HFF-Myc (cell line): Measurements from ENCODE around the gene WFDC1.

Experiments used
- DNase-seq: peaks from one replicate; pipeline ENCODE4 v3.0.0-alpha.2; 2011; ENCODE audit warnings: low read depth; ENCODE audit errors: extremely low read depth
- H3K4me3 ChIP-seq: replicated peaks from 2 replicates; pipeline ENCODE4 v1.5.1; 2011; ENCODE audit warnings: low read depth, mild to moderate bottlenecking, control low read depth, low read length
- TF ChIP-seq, protein P1 (sequence below): IDR thresholded peaks from 2 replicates; pipeline ENCODE4 v1.5.1; 2012; ENCODE audit warnings: mild to moderate bottlenecking, low read depth, low read length, control low read depth; ENCODE audit errors: missing control alignments

WFDC1 gene

DNA sequence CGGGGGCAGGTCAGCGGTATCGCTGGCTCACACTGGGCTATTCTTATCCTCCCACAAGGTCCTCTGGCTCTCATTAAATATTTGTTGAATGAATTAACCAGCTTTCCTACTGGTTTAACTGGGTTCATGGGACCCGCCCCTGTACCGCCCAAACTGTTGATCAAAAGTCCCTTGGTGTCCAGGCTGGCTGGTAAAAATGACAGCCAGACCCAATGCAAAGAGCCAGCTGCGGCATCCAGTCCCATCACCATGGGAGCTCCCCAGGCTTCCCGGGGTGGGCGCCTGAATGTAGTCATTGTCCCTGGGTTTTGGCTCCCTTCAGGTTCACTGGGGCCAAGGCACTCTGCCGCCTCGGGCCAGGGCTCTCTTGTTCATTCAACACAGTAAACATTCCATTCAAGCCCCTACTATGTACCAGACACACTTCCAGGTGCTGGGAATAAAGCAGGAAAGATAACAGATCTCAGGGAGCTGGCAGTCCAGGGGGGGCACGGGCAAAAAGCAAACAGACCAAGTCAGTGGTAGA, 62.0 kb downstream of the WFDC1 start:
- no peak for DNase-seq
- TF ChIP-seq, protein P1, sequence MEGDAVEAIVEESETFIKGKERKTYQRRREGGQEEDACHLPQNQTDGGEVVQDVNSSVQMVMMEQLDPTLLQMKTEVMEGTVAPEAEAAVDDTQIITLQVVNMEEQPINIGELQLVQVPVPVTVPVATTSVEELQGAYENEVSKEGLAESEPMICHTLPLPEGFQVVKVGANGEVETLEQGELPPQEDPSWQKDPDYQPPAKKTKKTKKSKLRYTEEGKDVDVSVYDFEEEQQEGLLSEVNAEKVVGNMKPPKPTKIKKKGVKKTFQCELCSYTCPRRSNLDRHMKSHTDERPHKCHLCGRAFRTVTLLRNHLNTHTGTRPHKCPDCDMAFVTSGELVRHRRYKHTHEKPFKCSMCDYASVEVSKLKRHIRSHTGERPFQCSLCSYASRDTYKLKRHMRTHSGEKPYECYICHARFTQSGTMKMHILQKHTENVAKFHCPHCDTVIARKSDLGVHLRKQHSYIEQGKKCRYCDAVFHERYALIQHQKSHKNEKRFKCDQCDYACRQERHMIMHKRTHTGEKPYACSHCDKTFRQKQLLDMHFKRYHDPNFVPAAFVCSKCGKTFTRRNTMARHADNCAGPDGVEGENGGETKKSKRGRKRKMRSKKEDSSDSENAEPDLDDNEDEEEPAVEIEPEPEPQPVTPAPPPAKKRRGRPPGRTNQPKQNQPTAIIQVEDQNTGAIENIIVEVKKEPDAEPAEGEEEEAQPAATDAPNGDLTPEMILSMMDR, result no peak

DNA sequence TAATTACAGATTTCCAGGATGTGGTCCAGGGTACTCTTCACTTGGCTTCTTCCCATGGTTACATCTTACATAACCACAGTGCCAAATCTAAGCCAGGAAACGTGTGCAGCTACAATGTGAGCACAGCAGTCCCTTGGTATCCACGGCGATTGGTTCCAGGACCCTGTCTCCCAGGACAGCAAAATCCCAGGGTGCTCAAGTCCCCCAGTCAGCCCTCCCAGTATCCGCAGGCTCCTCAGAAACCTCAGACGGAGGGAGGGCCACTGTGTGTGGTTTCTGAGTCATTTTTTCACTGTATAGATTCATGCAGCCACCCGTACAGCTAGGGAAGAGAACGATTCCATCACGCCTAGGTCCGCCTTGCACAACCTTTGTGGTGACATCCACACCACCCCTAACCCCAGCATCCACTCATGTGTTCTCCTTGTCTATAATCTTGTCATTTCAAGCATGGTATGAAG, 62.5 kb downstream of the WFDC1 start:
- TF ChIP-seq, protein P1, result no peak
- DNase-seq, result no peak
- H3K4me3 ChIP-seq, result no peak overlapping the region

More for the DNA sequence above, 62.0 kb downstream of the WFDC1 start:
- H3K4me3 ChIP-seq, result no peak overlapping the region

DNA sequence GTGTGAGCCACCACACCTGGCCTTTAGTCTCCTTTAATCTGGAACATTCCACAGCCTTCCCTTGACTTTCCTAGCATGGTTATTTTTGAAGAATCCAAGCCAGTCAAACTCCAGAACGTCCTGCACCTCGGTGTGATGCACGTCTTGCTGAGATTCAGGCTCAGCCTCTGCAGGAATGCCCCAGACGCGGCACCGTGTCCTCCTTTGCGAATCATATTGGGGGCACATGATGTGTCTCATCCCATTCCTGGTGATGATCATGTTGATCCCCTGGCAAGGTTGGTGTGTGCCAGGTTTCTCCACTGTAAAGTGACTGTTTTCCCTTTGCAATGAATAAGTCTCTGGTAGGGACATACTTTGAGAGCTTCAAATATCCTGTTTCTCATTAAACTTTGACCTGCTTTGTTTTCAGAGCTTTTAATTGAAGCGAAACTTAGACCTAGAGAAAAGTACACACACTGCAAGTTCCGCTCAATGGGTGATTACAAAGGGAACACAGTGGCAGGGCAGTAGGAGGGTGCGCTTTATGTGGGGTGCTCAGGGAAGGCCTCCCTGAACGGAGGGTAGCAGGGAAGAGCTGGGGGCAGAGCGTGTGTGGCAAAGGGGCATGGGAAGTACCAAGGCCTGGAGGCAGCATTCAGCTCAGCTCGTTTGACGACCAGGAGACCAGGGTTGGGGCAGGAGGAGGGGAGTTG, 64.1 kb downstream of the WFDC1 start:
- no peak overlapping the region for H3K4me3 ChIP-seq
- TF ChIP-seq, protein P1, result no peak
- no peak for DNase-seq

DNA sequence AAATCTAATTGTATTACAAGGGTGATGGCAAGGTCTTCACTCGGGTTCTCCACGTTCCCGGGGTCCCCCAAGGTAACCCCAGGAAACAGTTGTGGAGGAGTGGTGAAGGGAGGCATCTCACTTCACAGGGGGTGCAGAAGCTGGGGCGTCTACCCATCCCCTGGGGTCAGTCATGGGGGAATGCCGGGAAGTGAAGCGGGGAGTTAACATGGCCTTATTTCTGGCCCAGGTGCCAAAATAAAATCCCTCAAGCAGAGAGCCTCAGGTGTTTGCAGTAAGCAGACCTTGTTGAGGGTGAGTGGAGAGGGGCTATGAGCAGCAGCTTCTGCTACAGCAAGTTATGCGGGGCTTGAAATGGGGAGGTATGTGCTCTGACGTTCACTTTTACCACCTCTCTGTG, 64.6 kb downstream of the WFDC1 start:
- TF ChIP-seq, protein P1, result no peak
- no peak for DNase-seq
- no peak overlapping the region for H3K4me3 ChIP-seq

DNA sequence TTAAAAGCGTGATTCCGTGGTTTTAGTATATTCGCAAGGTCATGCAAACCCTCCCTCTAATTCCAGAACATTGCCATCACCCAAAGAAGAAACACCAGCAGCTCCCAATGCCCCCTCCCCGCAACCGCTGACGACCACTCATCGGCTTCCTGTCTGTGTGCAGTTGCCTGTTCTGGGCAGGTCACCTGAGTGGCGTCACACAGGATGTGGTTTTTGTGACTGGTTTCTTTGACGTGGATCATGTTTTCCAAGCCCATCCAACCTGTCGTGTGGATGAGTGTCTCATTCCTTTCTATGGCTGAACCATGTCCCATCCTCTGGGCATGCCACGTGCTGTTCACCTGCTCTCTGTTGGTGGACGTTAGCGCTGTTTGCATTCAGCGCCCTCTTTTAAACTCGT, 65.5 kb downstream of the WFDC1 start:
- TF ChIP-seq, protein P1, result no peak
- H3K4me3 ChIP-seq, result no peak overlapping the region
- DNase-seq, result no peak

DNA sequence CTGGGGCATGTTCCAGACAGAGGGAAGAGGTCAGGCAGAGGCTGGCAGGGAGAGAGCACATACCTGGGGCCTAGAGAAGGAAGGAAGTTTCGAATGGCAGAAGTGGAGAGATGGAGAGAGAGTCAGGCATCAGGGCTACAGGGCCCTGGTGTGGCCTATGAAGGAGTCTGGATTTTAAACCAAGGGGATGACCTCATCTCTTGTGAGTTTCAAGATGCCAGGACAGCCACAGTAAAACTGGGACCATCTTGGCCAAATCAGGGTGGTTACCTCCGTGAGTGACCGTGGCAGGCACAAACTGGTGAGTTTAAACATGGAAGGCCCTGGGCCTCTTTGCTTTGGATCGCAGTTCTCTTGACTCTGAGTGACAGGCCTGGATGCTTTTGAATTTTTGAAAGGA, 66.1 kb downstream of the WFDC1 start:
- no peak overlapping the region for H3K4me3 ChIP-seq
- DNase-seq, result no peak
- TF ChIP-seq, protein P1, result no peak
